Thoracic aorta (tissue), 2 donors: Measurements from ENCODE around the gene USP46. TPM values are rescaled to one million over a fixed set of nuclear protein-coding genes. Genes with fewer than 3 reads are reported as not detected.

Experiments used
- ATAC-seq: fragments of 150-250 bp; one replicate; pipeline ENCODE4 v1.8.0; 2017; ENCODE audit warnings: low read depth; ENCODE audit not compliant: insufficient number of reproducible peaks, low FRiP score
- DNase-seq: peaks from one replicate; pipeline ENCODE4 v3.0.0-alpha.2; 2020; ENCODE audit warnings: low spot score
- H3K27ac ChIP-seq, 2 donors: fragments of 200-600 bp; sonication (generic); 1 replicate in 1 of 2; 2 replicates in 1 of 2; pipeline ENCODE4 v1.5.1; 2016; ENCODE audit warnings: mild to moderate bottlenecking in 2 of 2, moderate library complexity in 2 of 2
- H3K27me3 ChIP-seq: fragments of 200-600 bp; sonication (generic); replicated peaks from 2 replicates; pipeline ENCODE4 v1.6.0; 2016; ENCODE audit warnings: mild to moderate bottlenecking; ENCODE audit not compliant: insufficient read depth
- H3K36me3 ChIP-seq: fragments of 200-600 bp; sonication (generic); one replicate; pipeline ENCODE4 v1.5.1; 2016
- H3K4me1 ChIP-seq, 2 donors: fragments of 200-600 bp; sonication (generic); 1 replicate in 1 of 2; 2 replicates in 1 of 2; pipeline versions ENCODE4 v1.5.1 to v1.6.0; 2016; ENCODE audit warnings: low read depth in 2 of 2, mild to moderate bottlenecking in 1 of 2; ENCODE audit not compliant: control insufficient read depth in 1 of 2
- H3K4me3 ChIP-seq: fragments of 200-600 bp; sonication (generic); 2 replicates; pipeline ENCODE4 v1.5.1; 2016; ENCODE audit warnings: mild to moderate bottlenecking
- H3K9me3 ChIP-seq: fragments of 200-600 bp; sonication (generic); 2 replicates; pipeline ENCODE4 v1.5.1; 2016
- CTCF ChIP-seq: fragments of 200-600 bp; sonication (generic); IDR thresholded peaks from one replicate; pipeline ENCODE4 v1.5.1; 2019; ENCODE audit warnings: antibody characterized with exemption
- total RNA-seq, 2 donors: library from RNA; depleted of rRNA; stranded (reverse); fragments of >200 nt; gene quantifications; one replicate each; pipeline versions ENCODE4 v1.1.0 to v1.2.3, GENCODE V29; 2016

Gene USP46
- total RNA-seq, 2 donors from 2014 or later, result 12.2 to 15.5 TPM

GRCh38 chr4:52680381-52680780 lies 21.3 kb upstream of the USP46 start:
- no peak overlapping the region for H3K4me3 ChIP-seq
- no peaks in the 10 kb centered on the region for H3K36me3 ChIP-seq
- no peaks in the 10 kb centered on the region for H3K27me3 ChIP-seq
- no peak overlapping the region for H3K27ac ChIP-seq
- no peak for DNase-seq
- no peaks in the 10 kb centered on the region for H3K9me3 ChIP-seq
- no peaks in the 10 kb centered on the region for H3K4me1 ChIP-seq
- ATAC-seq, result no peak
- TF ChIP-seq CTCF, result no peak

GRCh38 chr4:52676536-52676935 lies 17.4 kb upstream of the USP46 start:
- Histone ChIP-seq H3K27me3 (no peaks in the 10 kb centered on the region), H3K4me1 (no peaks in the 10 kb centered on the region), H3K4me3 (no peak overlapping the region), H3K36me3 (no peaks in the 10 kb centered on the region), H3K27ac (no peak overlapping the region), H3K9me3 (no peaks in the 10 kb centered on the region)
- ATAC-seq, result no peak
- no peak for TF ChIP-seq CTCF
- DNase-seq, result no peak

GRCh38 chr4:52675111-52675510 lies 16.0 kb upstream of the USP46 start:
- DNase-seq, result no peak
- ATAC-seq, result no peak
- no peak overlapping the region for H3K27ac ChIP-seq
- H3K4me3 ChIP-seq, result no peak overlapping the region
- no peaks in the 10 kb centered on the region for H3K4me1 ChIP-seq
- H3K9me3 ChIP-seq, result no peaks in the 10 kb centered on the region
- H3K27me3 ChIP-seq, result no peaks in the 10 kb centered on the region
- no peak for TF ChIP-seq CTCF
- no peaks in the 10 kb centered on the region for H3K36me3 ChIP-seq

- no peak for ATAC-seq
- H3K4me1 ChIP-seq, result no peaks in the 10 kb centered on the region
- no peak overlapping the region for H3K27ac ChIP-seq
- no peak for DNase-seq
- no peaks in the 10 kb centered on the region for H3K9me3 ChIP-seq
- H3K36me3 ChIP-seq, result no peaks in the 10 kb centered on the region
- no peaks in the 10 kb centered on the region for H3K27me3 ChIP-seq
- H3K4me3 ChIP-seq, result no peak overlapping the region
- TF ChIP-seq CTCF, result peak; percentile 36
These were observed 11.6 kb upstream of the USP46 start for GRCh38 chr4:52670739-52671138.

GRCh38 chr4:52670121-52670520 lies 11.0 kb upstream of the USP46 start:
- ATAC-seq, result no peak
- no peaks in the 10 kb centered on the region for H3K4me1 ChIP-seq
- H3K4me3 ChIP-seq, result no peak overlapping the region
- H3K9me3 ChIP-seq, result no peaks in the 10 kb centered on the region
- H3K27ac ChIP-seq, result no peak overlapping the region
- no peak for DNase-seq
- no peaks in the 10 kb centered on the region for H3K36me3 ChIP-seq
- no peak for TF ChIP-seq CTCF
- no peaks in the 10 kb centered on the region for H3K27me3 ChIP-seq
